ENCODE results near the gene SP6.
A peak's percentile ranks its signal among the peaks of the same experiment; 100 is the strongest.

The SP6 gene

DNA sequence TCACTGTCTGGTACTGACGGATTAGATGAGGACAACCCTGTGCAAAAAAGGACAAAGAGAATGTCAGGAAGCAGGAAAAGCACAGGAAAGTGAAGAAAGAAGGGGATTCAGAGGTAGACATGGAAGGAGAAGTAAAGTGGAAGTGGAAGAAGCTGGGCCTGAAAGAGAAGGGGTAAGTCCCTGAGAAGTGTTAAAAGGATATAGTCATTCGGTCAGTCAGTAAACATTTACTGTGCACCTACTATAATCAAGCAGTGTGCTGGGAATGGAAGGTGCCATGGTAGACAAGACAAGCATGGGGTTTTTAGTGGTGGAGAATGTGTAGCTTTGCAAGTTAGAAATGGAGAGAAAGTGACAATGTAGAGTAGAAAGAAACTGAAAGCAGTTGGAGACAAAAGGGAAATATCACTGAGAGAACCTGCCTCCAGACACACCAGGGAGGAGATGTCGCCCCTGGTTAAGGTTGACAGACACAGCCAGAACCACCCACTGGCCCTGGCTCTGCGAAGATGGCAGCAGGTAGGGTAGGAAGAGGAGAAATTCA lies 40.7 kb upstream of the SP6 start:
- no peak overlapping the region for H2AFZ ChIP-seq
- H3K9ac ChIP-seq, result no peak overlapping the region
- no peaks in the 10 kb centered on the region for H3K27me3 ChIP-seq (ENCODE audit: control insufficient read depth, insufficient read depth, low read length)
- H3K79me2 ChIP-seq, result peaks cover 4% of the 10 kb centered on the region
- peaks cover 8% of the 10 kb centered on the region for H3K4me1 ChIP-seq
- no peaks in the 10 kb centered on the region for H3K9me3 ChIP-seq (ENCODE audit: control insufficient read depth, low read length)
- H3K27ac ChIP-seq, result no peak overlapping the region
- H3K36me3 ChIP-seq (ENCODE audit: control insufficient read depth, insufficient read depth, low read length), result no peaks in the 10 kb centered on the region
- H3K4me3 ChIP-seq (ENCODE audit: low read depth, low read length), result no peak overlapping the region
- H3K4me2 ChIP-seq (ENCODE audit: low read length), result no peak overlapping the region
- TF ChIP-seq, protein P1, sequence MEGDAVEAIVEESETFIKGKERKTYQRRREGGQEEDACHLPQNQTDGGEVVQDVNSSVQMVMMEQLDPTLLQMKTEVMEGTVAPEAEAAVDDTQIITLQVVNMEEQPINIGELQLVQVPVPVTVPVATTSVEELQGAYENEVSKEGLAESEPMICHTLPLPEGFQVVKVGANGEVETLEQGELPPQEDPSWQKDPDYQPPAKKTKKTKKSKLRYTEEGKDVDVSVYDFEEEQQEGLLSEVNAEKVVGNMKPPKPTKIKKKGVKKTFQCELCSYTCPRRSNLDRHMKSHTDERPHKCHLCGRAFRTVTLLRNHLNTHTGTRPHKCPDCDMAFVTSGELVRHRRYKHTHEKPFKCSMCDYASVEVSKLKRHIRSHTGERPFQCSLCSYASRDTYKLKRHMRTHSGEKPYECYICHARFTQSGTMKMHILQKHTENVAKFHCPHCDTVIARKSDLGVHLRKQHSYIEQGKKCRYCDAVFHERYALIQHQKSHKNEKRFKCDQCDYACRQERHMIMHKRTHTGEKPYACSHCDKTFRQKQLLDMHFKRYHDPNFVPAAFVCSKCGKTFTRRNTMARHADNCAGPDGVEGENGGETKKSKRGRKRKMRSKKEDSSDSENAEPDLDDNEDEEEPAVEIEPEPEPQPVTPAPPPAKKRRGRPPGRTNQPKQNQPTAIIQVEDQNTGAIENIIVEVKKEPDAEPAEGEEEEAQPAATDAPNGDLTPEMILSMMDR (IDR thresholded peaks at IDR 0.05), result no peak

DNA sequence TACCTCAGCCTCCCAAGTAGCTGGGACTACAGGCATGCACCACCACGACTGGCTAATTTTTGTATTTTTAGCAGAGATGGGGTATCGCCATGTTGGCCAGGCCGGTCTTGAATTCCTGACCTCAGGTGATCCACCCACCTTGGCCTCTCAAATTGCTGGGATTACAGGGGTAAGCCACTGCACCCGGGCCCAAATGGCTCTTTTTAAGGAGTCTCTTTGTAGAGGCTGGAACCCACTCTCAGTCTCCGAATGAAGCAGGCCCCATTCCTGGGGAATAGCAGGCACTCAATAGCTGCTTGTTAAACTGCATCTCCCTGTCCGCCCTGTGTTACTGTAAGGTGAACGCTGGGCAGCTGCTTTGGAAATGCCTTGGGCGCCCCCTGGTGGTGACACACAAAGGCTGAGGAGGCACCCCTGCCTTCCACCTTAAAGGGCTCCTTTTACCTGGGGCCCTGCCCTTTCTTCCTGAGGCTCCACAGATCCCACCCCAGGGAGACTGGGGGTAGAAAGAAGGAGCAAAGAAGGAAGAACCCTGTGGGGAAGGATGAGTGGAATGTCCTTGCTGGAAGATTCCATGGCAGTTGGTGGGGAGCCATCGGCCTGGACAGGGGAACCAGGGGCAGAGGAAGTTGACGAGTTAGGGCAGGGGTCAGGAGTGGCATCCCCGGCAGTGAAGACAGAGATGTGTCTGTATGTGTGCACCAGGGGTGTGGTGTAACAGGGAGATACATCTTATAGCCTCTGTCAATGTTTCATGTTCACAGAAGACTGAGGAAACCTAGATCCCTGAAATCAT lies 39.0 kb upstream of the SP6 start:
- H2AFZ ChIP-seq, result peak overlapping the region; percentile 23
- H3K36me3 ChIP-seq (ENCODE audit: control insufficient read depth, insufficient read depth, low read length), result no peaks in the 10 kb centered on the region
- TF ChIP-seq, protein P1 (IDR thresholded peaks at IDR 0.05), result peak; percentile 99
- no peaks in the 10 kb centered on the region for H3K9me3 ChIP-seq (ENCODE audit: control insufficient read depth, low read length)
- no peaks in the 10 kb centered on the region for H3K27me3 ChIP-seq (ENCODE audit: control insufficient read depth, insufficient read depth, low read length)
- H3K4me3 ChIP-seq (ENCODE audit: low read depth, low read length), result no peak overlapping the region
- H3K9ac ChIP-seq, result no peak overlapping the region
- peaks cover 16% of the 10 kb centered on the region for H3K4me1 ChIP-seq
- H3K27ac ChIP-seq, result no peak overlapping the region
- H3K79me2 ChIP-seq, result peaks cover 4% of the 10 kb centered on the region
- H3K4me2 ChIP-seq (ENCODE audit: low read length), result no peak overlapping the region

DNA sequence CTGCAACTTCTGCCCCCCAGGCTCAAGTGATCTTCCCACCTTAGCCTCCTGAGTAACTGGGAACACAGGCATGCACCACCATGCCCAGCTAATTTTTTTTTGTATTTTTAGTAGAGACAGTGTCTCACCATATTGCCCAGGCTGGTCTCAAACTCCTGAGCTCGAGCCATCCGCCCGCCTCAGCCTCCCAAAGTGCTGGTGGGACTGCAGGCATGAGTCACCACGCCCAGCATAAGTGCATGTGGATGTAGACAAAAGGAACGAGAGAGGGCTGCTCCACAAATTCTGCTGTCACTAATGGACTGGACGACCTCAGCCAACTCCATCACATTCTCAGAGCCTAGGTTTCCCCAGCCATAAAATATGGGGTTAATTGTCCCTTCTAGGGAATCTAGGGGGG lies 37.3 kb upstream of the SP6 start:
- no peaks in the 10 kb centered on the region for H3K36me3 ChIP-seq (ENCODE audit: control insufficient read depth, insufficient read depth, low read length)
- H3K9ac ChIP-seq, result no peak overlapping the region
- H3K4me3 ChIP-seq (ENCODE audit: low read depth, low read length), result no peak overlapping the region
- peaks cover 31% of the 10 kb centered on the region for H3K4me1 ChIP-seq
- TF ChIP-seq, protein P1 (IDR thresholded peaks at IDR 0.05), result no peak
- H3K9me3 ChIP-seq (ENCODE audit: control insufficient read depth, low read length), result no peaks in the 10 kb centered on the region
- no peak overlapping the region for H3K4me2 ChIP-seq (ENCODE audit: low read length)
- no peak overlapping the region for H2AFZ ChIP-seq
- H3K27me3 ChIP-seq (ENCODE audit: control insufficient read depth, insufficient read depth, low read length), result no peaks in the 10 kb centered on the region
- no peaks in the 10 kb centered on the region for H3K79me2 ChIP-seq
- no peak overlapping the region for H3K27ac ChIP-seq

DNA sequence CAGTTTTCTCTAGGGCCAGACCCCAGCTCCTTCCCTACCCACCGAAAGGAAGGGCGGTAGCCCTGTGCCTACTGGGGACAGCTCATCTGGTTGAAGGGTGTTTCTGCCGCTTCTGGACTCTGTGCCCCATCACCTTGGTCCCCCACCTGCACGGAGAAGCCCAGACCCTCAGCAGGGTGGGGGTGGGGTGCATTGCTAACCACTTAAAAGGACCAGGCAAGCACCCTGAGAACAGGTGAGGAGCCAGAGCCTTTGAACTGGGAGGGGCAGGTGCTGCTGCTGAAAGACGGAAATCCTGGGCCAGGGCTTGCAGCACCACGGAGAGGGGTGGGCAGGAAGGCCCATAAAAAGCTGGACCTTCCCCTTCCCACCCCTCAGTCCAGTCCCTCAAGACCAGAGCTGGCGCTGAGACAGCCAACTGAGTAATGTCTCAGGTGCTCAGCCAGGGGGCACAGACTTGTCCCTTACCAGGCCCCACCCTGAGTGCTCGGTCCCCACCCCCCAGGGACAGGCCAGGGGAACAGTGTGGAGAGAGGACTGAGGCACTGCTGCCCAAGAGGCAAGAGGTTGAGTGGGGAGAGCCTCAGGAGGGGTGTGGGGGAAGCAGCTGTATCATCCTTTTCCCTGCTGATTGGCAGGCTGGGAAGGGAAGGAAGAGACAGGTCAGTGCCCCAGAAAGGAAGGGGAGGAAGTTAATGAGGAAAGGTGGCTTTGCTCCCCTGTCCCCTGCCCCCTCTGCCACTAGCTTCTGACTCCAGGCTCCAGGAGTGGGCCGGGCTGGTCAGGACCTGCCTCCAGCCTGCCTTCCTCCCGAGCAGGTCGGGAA lies 34.2 kb upstream of the SP6 start:
- Histone ChIP-seq H3K36me3 (ENCODE audit: control insufficient read depth, insufficient read depth, low read length) (no peaks in the 10 kb centered on the region), H3K27me3 (ENCODE audit: control insufficient read depth, insufficient read depth, low read length) (no peaks in the 10 kb centered on the region), H3K4me3 (ENCODE audit: low read depth, low read length) (no peak overlapping the region), H2AFZ (peak overlapping the region; percentile 71), H3K79me2 (no peaks in the 10 kb centered on the region), H3K4me2 (ENCODE audit: low read length) (no peak overlapping the region), H3K27ac (peak overlapping the region; percentile 82), H3K9me3 (ENCODE audit: control insufficient read depth, low read length) (no peaks in the 10 kb centered on the region), H3K4me1 (peaks cover 32% of the 10 kb centered on the region), H3K9ac (no peak overlapping the region)
- TF ChIP-seq, protein P1 (IDR thresholded peaks at IDR 0.05), result no peak

Data from parathyroid adenoma (tissue), 2 donors.